Measurements from ENCODE around the gene ZFYVE9.

DNA sequence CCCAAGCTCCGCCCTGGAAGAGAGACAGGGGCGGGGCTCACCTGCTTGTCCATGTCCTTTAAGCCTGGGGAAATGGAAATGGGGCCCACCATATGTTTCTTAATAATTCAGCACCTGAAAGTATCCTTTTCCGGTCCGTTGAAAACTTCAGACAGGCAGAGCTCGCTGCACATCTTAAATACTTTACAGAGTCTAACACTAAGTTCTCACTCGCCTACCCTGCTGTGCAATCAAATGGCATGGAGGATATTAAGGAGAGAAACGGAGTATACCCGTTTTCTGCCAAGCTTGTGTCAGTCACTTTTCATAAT, 224.6 kb downstream of the ZFYVE9 start:
- TF ChIP-seq ZNF384 (IDR thresholded peaks at IDR 0.05; ENCODE audit: borderline replicate concordance, low read depth, low read length) (no peak), HDAC2 (IDR thresholded peaks at IDR 0.05) (no peak), POLR2A (IDR thresholded peaks at IDR 0.05; ENCODE audit: low read depth, low read length) (no peak), POLR2AphosphoS5 (IDR thresholded peaks at IDR 0.05; ENCODE audit: low read length) (no peak), CREM (IDR thresholded peaks at IDR 0.05; ENCODE audit: low read depth) (no peak), NRF1 (conservative IDR thresholded peaks at IDR 0.05; ENCODE audit: low read depth, low read length) (no peak), SIN3A (IDR thresholded peaks at IDR 0.05; ENCODE audit: low read depth, low read length) (no peak), CHD4 (IDR thresholded peaks at IDR 0.05) (no peak)
- TF ChIP-seq, protein P1, sequence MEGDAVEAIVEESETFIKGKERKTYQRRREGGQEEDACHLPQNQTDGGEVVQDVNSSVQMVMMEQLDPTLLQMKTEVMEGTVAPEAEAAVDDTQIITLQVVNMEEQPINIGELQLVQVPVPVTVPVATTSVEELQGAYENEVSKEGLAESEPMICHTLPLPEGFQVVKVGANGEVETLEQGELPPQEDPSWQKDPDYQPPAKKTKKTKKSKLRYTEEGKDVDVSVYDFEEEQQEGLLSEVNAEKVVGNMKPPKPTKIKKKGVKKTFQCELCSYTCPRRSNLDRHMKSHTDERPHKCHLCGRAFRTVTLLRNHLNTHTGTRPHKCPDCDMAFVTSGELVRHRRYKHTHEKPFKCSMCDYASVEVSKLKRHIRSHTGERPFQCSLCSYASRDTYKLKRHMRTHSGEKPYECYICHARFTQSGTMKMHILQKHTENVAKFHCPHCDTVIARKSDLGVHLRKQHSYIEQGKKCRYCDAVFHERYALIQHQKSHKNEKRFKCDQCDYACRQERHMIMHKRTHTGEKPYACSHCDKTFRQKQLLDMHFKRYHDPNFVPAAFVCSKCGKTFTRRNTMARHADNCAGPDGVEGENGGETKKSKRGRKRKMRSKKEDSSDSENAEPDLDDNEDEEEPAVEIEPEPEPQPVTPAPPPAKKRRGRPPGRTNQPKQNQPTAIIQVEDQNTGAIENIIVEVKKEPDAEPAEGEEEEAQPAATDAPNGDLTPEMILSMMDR (IDR thresholded peaks at IDR 0.05 in 2 of 3, conservative IDR thresholded peaks at IDR 0.05 in 1 of 3; ENCODE audit: control insufficient read depth in 2 of 3, extremely low read depth in 1 of 3, insufficient read depth in 1 of 3, low read depth in 3 of 3, low read length in 3 of 3), result no peak
- TF ChIP-seq, protein P2, sequence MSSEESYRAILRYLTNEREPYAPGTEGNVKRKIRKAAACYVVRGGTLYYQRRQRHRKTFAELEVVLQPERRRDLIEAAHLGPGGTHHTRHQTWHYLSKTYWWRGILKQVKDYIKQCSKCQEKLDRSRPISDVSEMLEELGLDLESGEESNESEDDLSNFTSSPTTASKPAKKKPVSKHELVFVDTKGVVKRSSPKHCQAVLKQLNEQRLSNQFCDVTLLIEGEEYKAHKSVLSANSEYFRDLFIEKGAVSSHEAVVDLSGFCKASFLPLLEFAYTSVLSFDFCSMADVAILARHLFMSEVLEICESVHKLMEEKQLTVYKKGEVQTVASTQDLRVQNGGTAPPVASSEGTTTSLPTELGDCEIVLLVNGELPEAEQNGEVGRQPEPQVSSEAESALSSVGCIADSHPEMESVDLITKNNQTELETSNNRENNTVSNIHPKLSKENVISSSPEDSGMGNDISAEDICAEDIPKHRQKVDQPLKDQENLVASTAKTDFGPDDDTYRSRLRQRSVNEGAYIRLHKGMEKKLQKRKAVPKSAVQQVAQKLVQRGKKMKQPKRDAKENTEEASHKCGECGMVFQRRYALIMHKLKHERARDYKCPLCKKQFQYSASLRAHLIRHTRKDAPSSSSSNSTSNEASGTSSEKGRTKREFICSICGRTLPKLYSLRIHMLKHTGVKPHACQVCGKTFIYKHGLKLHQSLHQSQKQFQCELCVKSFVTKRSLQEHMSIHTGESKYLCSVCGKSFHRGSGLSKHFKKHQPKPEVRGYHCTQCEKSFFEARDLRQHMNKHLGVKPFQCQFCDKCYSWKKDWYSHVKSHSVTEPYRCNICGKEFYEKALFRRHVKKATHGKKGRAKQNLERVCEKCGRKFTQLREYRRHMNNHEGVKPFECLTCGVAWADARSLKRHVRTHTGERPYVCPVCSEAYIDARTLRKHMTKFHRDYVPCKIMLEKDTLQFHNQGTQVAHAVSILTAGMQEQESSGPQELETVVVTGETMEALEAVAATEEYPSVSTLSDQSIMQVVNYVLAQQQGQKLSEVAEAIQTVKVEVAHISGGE (CRISPR knock-in tag; IDR thresholded peaks at IDR 0.05), result no peak

Measured in GM12878 (cell line).